ENCODE results near the gene TBC1D10B. TPM values are rescaled to one million over a fixed set of nuclear protein-coding genes. Genes with fewer than 3 reads are reported as not detected.

Gene TBC1D10B
- total and polyA plus RNA-seq, 2 experiments from 2014 or later = 29.3 to 37.9 TPM

GRCh38 chr16:30407102-30407803 is 37.0 kb upstream of the TBC1D10B start, which contains the start of gene ZNF771:
TSS of gene ZNF771 (plus strand) at chr16:30407606. CDS start at chr16:30408054, 448 bp downstream.
- no peaks in the 10 kb centered on the region for H3K36me3 ChIP-seq (replicated peaks; ENCODE audit: insufficient read depth, low read depth)
- peaks cover 3% of the 10 kb centered on the region for H4K20me1 ChIP-seq (ENCODE audit: insufficient read depth, poor library complexity, severe bottlenecking)
- under 1% methylated on average over 47 of the region's 65 CpGs for WGBS (ENCODE audit: low lambda C conversion rate, missing lambda C conversion rate)
- peak within 1 kb of the TSS; percentile 99 for H3K4me3 ChIP-seq
- peak within 1 kb of the TSS; percentile 100 for H2AFZ ChIP-seq
- no peaks in the 10 kb centered on the region for H3K27me3 ChIP-seq
- peaks cover 12% of the 10 kb centered on the region for H3K4me1 ChIP-seq (ENCODE audit: insufficient read depth)
- peak; percentile 96 for DNase-seq (ENCODE audit: low spot score)
- no peaks in the 10 kb centered on the region for H3K9me3 ChIP-seq (ENCODE audit: low read depth)
- peak within 1 kb of the TSS; percentile 96 for H3K27ac ChIP-seq
- H3K79me2 ChIP-seq = peaks cover 29% of the 10 kb centered on the region
- H3K9me2 ChIP-seq (replicated peaks; ENCODE audit: insufficient read depth) = no peaks in the 10 kb centered on the region
- TF ChIP-seq CTCF (IDR thresholded peaks at IDR 0.05; ENCODE audit: poor library complexity) (no peak), EZH2phosphoT487 (IDR thresholded peaks at IDR 0.05; ENCODE audit: low read depth, severe bottlenecking, unreplicated experiment) (no peak), EZH2 (IDR thresholded peaks at IDR 0.05; ENCODE audit: borderline replicate concordance) (no peak)
- peak within 1 kb of the TSS; percentile 96 for H3K4me2 ChIP-seq

- Histone ChIP-seq H3K27me3 (no peaks in the 10 kb centered on the region), H3K4me1 (ENCODE audit: insufficient read depth) (peaks cover 12% of the 10 kb centered on the region), H3K4me2 (peak overlapping the region; percentile 96), H3K36me3 (replicated peaks; ENCODE audit: insufficient read depth, low read depth) (no peaks in the 10 kb centered on the region), H2AFZ (peak overlapping the region; percentile 100), H3K9me3 (ENCODE audit: low read depth) (no peaks in the 10 kb centered on the region), H3K79me2 (peaks cover 29% of the 10 kb centered on the region), H3K4me3 (peak overlapping the region; percentile 99), H3K27ac (peak overlapping the region; percentile 96), H3K9me2 (replicated peaks; ENCODE audit: insufficient read depth) (no peaks in the 10 kb centered on the region), H4K20me1 (ENCODE audit: insufficient read depth, poor library complexity, severe bottlenecking) (peaks cover 3% of the 10 kb centered on the region)
- TF ChIP-seq CTCF (IDR thresholded peaks at IDR 0.05; ENCODE audit: poor library complexity) (no peak), EZH2 (IDR thresholded peaks at IDR 0.05; ENCODE audit: borderline replicate concordance) (no peak), EZH2phosphoT487 (IDR thresholded peaks at IDR 0.05; ENCODE audit: low read depth, severe bottlenecking, unreplicated experiment) (no peak)
- WGBS (ENCODE audit: low lambda C conversion rate, missing lambda C conversion rate) = 40% methylated on average over 14 of the region's 14 CpGs
- no peak for DNase-seq (ENCODE audit: low spot score)
Measured at GRCh38 chr16:30406795-30407101, 36.5 kb upstream of the TBC1D10B start.

GRCh38 chr16:30401768-30402425 is 31.6 kb upstream of the TBC1D10B start:
- Histone ChIP-seq H2AFZ (no peak overlapping the region), H3K9me2 (replicated peaks; ENCODE audit: insufficient read depth) (no peaks in the 10 kb centered on the region), H4K20me1 (ENCODE audit: insufficient read depth, poor library complexity, severe bottlenecking) (no peaks in the 10 kb centered on the region), H3K36me3 (replicated peaks; ENCODE audit: insufficient read depth, low read depth) (no peaks in the 10 kb centered on the region), H3K9me3 (ENCODE audit: low read depth) (no peaks in the 10 kb centered on the region), H3K4me1 (ENCODE audit: insufficient read depth) (peaks cover 4% of the 10 kb centered on the region), H3K4me3 (no peak overlapping the region), H3K4me2 (peak overlapping the region; percentile 94), H3K79me2 (peaks cover 12% of the 10 kb centered on the region), H3K27me3 (no peaks in the 10 kb centered on the region), H3K27ac (peak overlapping the region; percentile 87)
- TF ChIP-seq EZH2phosphoT487 (IDR thresholded peaks at IDR 0.05; ENCODE audit: low read depth, severe bottlenecking, unreplicated experiment) = no peak
- DNase-seq (ENCODE audit: low spot score) = peak; percentile 42
- 76% methylated on average over 8 of the region's 8 CpGs for WGBS (ENCODE audit: low lambda C conversion rate, missing lambda C conversion rate)

All from hepatocyte (in vitro differentiated cells).